ENCODE results near the gene BARHL1. TPM values are rescaled to one million over a fixed set of nuclear protein-coding genes. Genes with fewer than 3 reads are reported as not detected.

The BARHL1 gene
- total RNA-seq, 1 experiment from 2014 or later = not detected

DNA sequence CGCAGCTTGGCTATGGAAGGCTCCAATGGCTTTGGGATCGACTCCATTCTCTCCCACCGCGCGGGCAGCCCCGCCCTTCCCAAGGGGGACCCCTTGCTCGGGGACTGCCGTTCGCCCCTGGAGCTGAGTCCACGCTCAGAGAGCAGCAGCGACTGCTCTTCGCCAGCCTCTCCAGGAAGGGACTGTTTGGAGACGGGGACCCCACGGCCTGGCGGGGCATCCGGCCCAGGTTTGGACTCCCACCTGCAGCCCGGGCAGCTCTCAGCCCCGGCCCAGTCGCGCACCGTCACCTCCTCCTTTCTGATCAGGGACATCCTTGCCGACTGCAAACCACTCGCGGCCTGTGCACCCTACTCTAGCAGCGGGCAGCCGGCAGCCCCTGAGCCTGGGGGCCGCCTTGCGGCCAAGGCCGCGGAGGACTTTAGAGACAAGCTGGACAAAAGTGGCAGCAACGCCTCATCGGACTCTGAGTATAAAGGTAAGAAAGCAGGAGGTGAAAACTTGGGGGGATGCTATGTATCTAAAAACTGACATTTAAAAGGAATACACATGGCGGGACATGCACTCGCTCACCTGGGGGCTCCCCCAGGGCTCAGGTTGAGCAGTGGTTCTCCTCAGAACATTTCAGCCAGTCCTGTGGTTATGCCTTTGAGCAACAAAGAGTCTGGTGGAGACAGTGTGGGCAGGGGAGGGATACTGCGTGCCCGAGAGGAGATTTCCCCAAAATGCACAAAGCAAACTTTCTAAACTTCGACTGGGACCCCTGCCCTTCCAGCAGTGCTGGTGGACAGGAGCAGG, 579 bp downstream of the BARHL1 start:
- H3K4me1 ChIP-seq (ENCODE audit: insufficient read depth, low read length) = peaks cover 2% of the 10 kb centered on the region; the same call in 1 of the 2 replicates
- H3K27ac ChIP-seq (ENCODE audit: insufficient read length, low read depth, low read length) = no peak overlapping the region
- H4K20me1 ChIP-seq (ENCODE audit: control insufficient read depth, insufficient read depth, insufficient read length) = peaks cover 3% of the 10 kb centered on the region
- H3K18ac ChIP-seq (ENCODE audit: insufficient read length, low read depth, low read length) = no peak overlapping the region
- no peak overlapping the region for H2AK5ac ChIP-seq (ENCODE audit: insufficient read length, low read length)
- no peak overlapping the region for H3K23ac ChIP-seq (ENCODE audit: insufficient read length, low read depth, low read length)
- H3K14ac ChIP-seq (ENCODE audit: insufficient read depth, low read length) = no peak overlapping the region
- peaks cover 14% of the 10 kb centered on the region for H3K23me2 ChIP-seq (ENCODE audit: insufficient read length, low read depth, low read length, poor library complexity, severe bottlenecking)
- WGBS (ENCODE audit: extremely low coverage, insufficient read length, low lambda C conversion rate) = no CpG with 5 or more reads among the region's 37 CpGs
- no peak overlapping the region for H3K56ac ChIP-seq (ENCODE audit: insufficient read length, low read depth, low read length)
- no peak overlapping the region for H3K4ac ChIP-seq (ENCODE audit: low read depth, low read length)
- peaks cover 100% of the 10 kb centered on the region for H3K27me3 Mint-ChIP-seq (ENCODE audit: low read depth)
- H2BK5ac ChIP-seq (ENCODE audit: insufficient read length, low read length) = no peak overlapping the region
- no peak overlapping the region for H4K91ac ChIP-seq (ENCODE audit: insufficient read length, low read depth, low read length)
- H2BK20ac ChIP-seq (ENCODE audit: low read depth, low read length, poor library complexity, severe bottlenecking) = no peak overlapping the region
- no peaks in the 10 kb centered on the region for H3K79me2 ChIP-seq (ENCODE audit: insufficient read depth, low read length)
- H3K9ac ChIP-seq (ENCODE audit: extremely low read depth, insufficient read length, low read length) = no peak overlapping the region
- no peaks in the 10 kb centered on the region for H3K79me1 ChIP-seq (ENCODE audit: insufficient read depth, low read depth, low read length, poor library complexity, severe bottlenecking)
- no peak overlapping the region for H3K27ac Mint-ChIP-seq
- no peak overlapping the region for H2AFZ ChIP-seq (ENCODE audit: low read length)
- peaks cover 4 to 7% of the 10 kb centered on the region in 2 experiments; a peak in 4 of 5 replicates for H3K9me3 Mint-ChIP-seq
- H4K8ac ChIP-seq (replicated peaks; ENCODE audit: insufficient read length, low read depth, low read length) = no peak overlapping the region
- peak overlapping the region in 1 of 2 experiments; percentile 44; a peak in 1 of 5 replicates for H3K4me3 Mint-ChIP-seq
- peaks cover 29 to 60% of the 10 kb centered on the region in 2 experiments for H3K4me1 Mint-ChIP-seq
- H2BK120ac ChIP-seq (ENCODE audit: low read depth, low read length, poor library complexity, severe bottlenecking) = no peak overlapping the region
- H2BK15ac ChIP-seq (ENCODE audit: low read depth, low read length) = no peak overlapping the region
- no peaks in the 10 kb centered on the region for H3K36me3 Mint-ChIP-seq (ENCODE audit: insufficient read depth in 1 of 3, low read depth in 3 of 3)
- H3K27me3 ChIP-seq (ENCODE audit: insufficient read depth, low read length) = peaks cover 94% of the 10 kb centered on the region
- no peak overlapping the region for H3K4me2 ChIP-seq (ENCODE audit: insufficient read depth, insufficient read length, low read length)
- no peak overlapping the region for H3T11ph ChIP-seq (ENCODE audit: low read length)
- no peak for TF ChIP-seq CTCF (conservative IDR thresholded peaks at IDR 0.05)
- no peak for DNase-seq
- H3K9me3 ChIP-seq (ENCODE audit: control insufficient read depth, low read depth, low read length) = no peaks in the 10 kb centered on the region
- H2BK12ac ChIP-seq (ENCODE audit: insufficient read length, low read depth, low read length) = no peak overlapping the region
- H4K5ac ChIP-seq (ENCODE audit: insufficient read length, low read depth, low read length) = no peak overlapping the region
